Activated CD8-positive, alpha-beta T cell treated with anti-CD3 and anti-CD28 coated beads for 36 hours (primary cell): ENCODE results near the gene WBP1. TPM values are rescaled to one million over a fixed set of nuclear protein-coding genes. Genes with fewer than 3 reads are reported as not detected.

Experiments
- ATAC-seq: fragments of 200-7000 bp; cut with Tn5 transposase; one replicate; pipeline ENCODE4 v1.10.0; 2021; ENCODE audit warnings: mild to moderate bottlenecking, moderate library complexity
- CTCF ChIA-PET: fragments of 350-600 bp; sonication (Branson Sonifier 250); formaldehyde crosslinking; loops from one replicate; lab custom pipeline; 2021; ENCODE audit warnings: antibody characterized with exemption; lab: Charles Lee
- POLR2A ChIA-PET: fragments of 350-600 bp; sonication (Branson Sonifier 250); formaldehyde crosslinking; loops from one replicate; lab custom pipeline; 2021; ENCODE audit warnings: antibody characterized with exemption; lab: Charles Lee
- DNase-seq: peaks from one replicate; pipeline ENCODE4 v3.0.0-alpha.2; 2020
- H3K27ac Mint-ChIP-seq: one replicate; pipeline ENCODE4 v1.8.0; 2021; ENCODE audit warnings: mild to moderate bottlenecking, mixed read lengths
- H3K27me3 Mint-ChIP-seq: one replicate; pipeline ENCODE4 v1.8.0; 2021; ENCODE audit warnings: mixed read lengths
- H3K36me3 Mint-ChIP-seq: one replicate; pipeline ENCODE4 v1.8.0; 2021; ENCODE audit warnings: low read depth, mixed read lengths
- H3K4me1 Mint-ChIP-seq: one replicate; pipeline ENCODE4 v1.8.0; 2021; ENCODE audit warnings: low read depth, mixed read lengths
- H3K4me3 Mint-ChIP-seq: one replicate; pipeline ENCODE4 v1.8.0; 2021; ENCODE audit warnings: mild to moderate bottlenecking, moderate library complexity, mixed read lengths
- H3K9me3 Mint-ChIP-seq: one replicate; pipeline ENCODE4 v1.8.0; 2021; ENCODE audit warnings: mixed read lengths
- CTCF ChIP-seq: fragments of 200-600 bp; IDR thresholded peaks from one replicate; pipeline ENCODE4 v1.8.0; 2022; ENCODE audit warnings: antibody characterized with exemption, mild to moderate bottlenecking
- intact Hi-C: fragments of 100-400 bp; cut with micrococcal nuclease; formaldehyde crosslinking; loops from one replicate; pipeline ENCODE4 v1.10.0; 2022
- total RNA-seq, 2 experiments: library from RNA; stranded (reverse); gene quantifications; one replicate each; pipeline ENCODE4 v1.2.3, GENCODE V29; 2021

WBP1 gene
- total RNA-seq, 2 experiments from 2014 or later, result 20.3 to 23.0 TPM

- H3K27ac Mint-ChIP-seq, result no peak overlapping the region
- ChIA-PET CTCF (interaction anchor here (1.9 kb wide), 1 partner anchor 10 kb away, joined by 6 read pairs; no protein-coding TSS in a partner anchor), POLR2A (interaction anchor here (1.6 kb wide), 1 partner anchor 10 kb away, joined by 4 read pairs; the partner anchor contains the start of gene C2orf81)
- DNase-seq (no peak), ATAC-seq (no peak)
- no peak overlapping the region for H3K4me3 Mint-ChIP-seq
- no peaks in the 10 kb centered on the region for H3K27me3 Mint-ChIP-seq
- H3K9me3 Mint-ChIP-seq, result no peaks in the 10 kb centered on the region
- no peaks in the 10 kb centered on the region for H3K4me1 Mint-ChIP-seq
- peaks cover under 1% of the 10 kb centered on the region for H3K36me3 Mint-ChIP-seq
- intact Hi-C loops, result no loop called here
- no peak for TF ChIP-seq CTCF
Observed at GRCh38 chr2:74430502-74430901, 27.7 kb upstream of the WBP1 start.

GRCh38 chr2:74436111-74436805 lies 22.0 kb upstream of the WBP1 start:
- ATAC-seq, result no peak
- intact Hi-C loops, result no loop called here
- peaks cover 7% of the 10 kb centered on the region for H3K4me1 Mint-ChIP-seq
- ChIA-PET CTCF (interaction anchor here (1.1 kb wide), 1 partner anchor 101 kb away, joined by 4 read pairs; no protein-coding TSS in a partner anchor), POLR2A (no interaction called here)
- no peak for DNase-seq
- no peak for TF ChIP-seq CTCF
- no peaks in the 10 kb centered on the region for H3K9me3 Mint-ChIP-seq
- H3K27me3 Mint-ChIP-seq, result peaks cover 15% of the 10 kb centered on the region
- no peaks in the 10 kb centered on the region for H3K36me3 Mint-ChIP-seq
- H3K27ac Mint-ChIP-seq, result no peak overlapping the region
- no peak overlapping the region for H3K4me3 Mint-ChIP-seq

GRCh38 chr2:74436848-74437695 lies 21.2 kb upstream of the WBP1 start:
- Mint-ChIP-seq H3K9me3 (no peaks in the 10 kb centered on the region), H3K4me1 (peaks cover 7% of the 10 kb centered on the region), H3K27me3 (peaks cover 15% of the 10 kb centered on the region), H3K4me3 (no peak overlapping the region), H3K27ac (no peak overlapping the region), H3K36me3 (no peaks in the 10 kb centered on the region)
- no peak for TF ChIP-seq CTCF
- intact Hi-C loops, result no loop called here
- ChIA-PET CTCF (no interaction called here), POLR2A (no interaction called here)
- DNase-seq, result no peak
- ATAC-seq, result no peak

GRCh38 chr2:74438248-74438647 lies 20.0 kb upstream of the WBP1 start:
- ATAC-seq (no peak), DNase-seq (no peak)
- no peak for TF ChIP-seq CTCF
- intact Hi-C loops, result no loop called here
- no peaks in the 10 kb centered on the region for H3K9me3 Mint-ChIP-seq
- no peak overlapping the region for H3K4me3 Mint-ChIP-seq
- ChIA-PET POLR2A (interaction anchor here (0.9 to 2.1 kb wide), 3 partner anchors 17 to 100 kb away, joined by 3 to 8 read pairs (median 6); partner anchors contain the start of genes C2orf81, INO80B and WDR54), CTCF (no interaction called here)
- peaks cover 24% of the 10 kb centered on the region for H3K27me3 Mint-ChIP-seq
- H3K27ac Mint-ChIP-seq, result no peak overlapping the region
- no peaks in the 10 kb centered on the region for H3K36me3 Mint-ChIP-seq
- peaks cover 9% of the 10 kb centered on the region for H3K4me1 Mint-ChIP-seq
